Measurements from ENCODE around the gene TMEM107. TPM values are rescaled to one million over a fixed set of nuclear protein-coding genes. Genes with fewer than 3 reads are reported as not detected.
"Not testable (repeated sequence)": the region's sequence is repeated elsewhere in the genome, so short reads cannot be mapped to it uniquely, and the experiment has no call there.

The TMEM107 gene
- total RNA-seq, 4 donors from 2014 or later = 11.2 to 18.8 (median 15.5) TPM

DNA sequence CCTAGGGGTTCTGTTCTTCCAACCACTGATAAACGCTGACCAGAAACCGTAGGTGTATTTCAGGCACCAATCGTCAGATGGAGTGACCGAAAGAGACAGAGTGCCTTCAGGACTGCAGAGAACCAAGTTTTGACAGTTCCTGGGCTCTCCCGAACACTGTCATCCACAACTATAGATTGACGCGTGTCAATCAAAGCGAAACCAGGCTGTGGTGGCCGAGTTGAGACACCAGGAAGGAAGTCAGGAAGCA is 46.1 kb upstream of the TMEM107 start:
- Histone ChIP-seq H3K4me3 (peak overlapping the region; percentile 48 to 73), H3K4me1 (peaks cover 0 to 58% (median 17%) of the 10 kb centered on the region in 3 donors), H3K9me3 (no peaks in the 10 kb centered on the region), H3K27ac (peak overlapping the region; percentile 95 to 98 (median 98)), H3K27me3 (no peaks in the 10 kb centered on the region), H3K36me3 (peaks cover 0 to 2% of the 10 kb centered on the region in 2 donors)
- no peak for ATAC-seq
- 0% methylated on average over 3 of the region's 9 CpGs for WGBS, 2 donors (ENCODE audit: low coverage in 1 of 2)
- no peak for TF ChIP-seq EP300 (IDR thresholded peaks at IDR 0.05)
- TF ChIP-seq, protein P1, sequence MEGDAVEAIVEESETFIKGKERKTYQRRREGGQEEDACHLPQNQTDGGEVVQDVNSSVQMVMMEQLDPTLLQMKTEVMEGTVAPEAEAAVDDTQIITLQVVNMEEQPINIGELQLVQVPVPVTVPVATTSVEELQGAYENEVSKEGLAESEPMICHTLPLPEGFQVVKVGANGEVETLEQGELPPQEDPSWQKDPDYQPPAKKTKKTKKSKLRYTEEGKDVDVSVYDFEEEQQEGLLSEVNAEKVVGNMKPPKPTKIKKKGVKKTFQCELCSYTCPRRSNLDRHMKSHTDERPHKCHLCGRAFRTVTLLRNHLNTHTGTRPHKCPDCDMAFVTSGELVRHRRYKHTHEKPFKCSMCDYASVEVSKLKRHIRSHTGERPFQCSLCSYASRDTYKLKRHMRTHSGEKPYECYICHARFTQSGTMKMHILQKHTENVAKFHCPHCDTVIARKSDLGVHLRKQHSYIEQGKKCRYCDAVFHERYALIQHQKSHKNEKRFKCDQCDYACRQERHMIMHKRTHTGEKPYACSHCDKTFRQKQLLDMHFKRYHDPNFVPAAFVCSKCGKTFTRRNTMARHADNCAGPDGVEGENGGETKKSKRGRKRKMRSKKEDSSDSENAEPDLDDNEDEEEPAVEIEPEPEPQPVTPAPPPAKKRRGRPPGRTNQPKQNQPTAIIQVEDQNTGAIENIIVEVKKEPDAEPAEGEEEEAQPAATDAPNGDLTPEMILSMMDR (IDR thresholded peaks at IDR 0.05) = no peak
- no peak for TF ChIP-seq POLR2AphosphoS5 (IDR thresholded peaks at IDR 0.05)
- no peak for TF ChIP-seq POLR2A (IDR thresholded peaks at IDR 0.05)

- TF ChIP-seq POLR2AphosphoS5 (IDR thresholded peaks at IDR 0.05) (peak; percentile 32), POLR2A (IDR thresholded peaks at IDR 0.05) (no peak)
- TF ChIP-seq, protein P1 (IDR thresholded peaks at IDR 0.05) = peak in 1 of 4 experiments; percentile 2
- no peaks in the 10 kb centered on the region for H3K27me3 ChIP-seq
- peaks cover 0 to 53% (median 13%) of the 10 kb centered on the region in 3 donors for H3K4me1 ChIP-seq
- H3K36me3 ChIP-seq = no peaks in the 10 kb centered on the region
- 0% methylated on average over 9 of the region's 40 CpGs; no CpG with 5 or more reads in 1 of the 2 donors for WGBS, 2 donors (ENCODE audit: low coverage in 1 of 2)
- no peaks in the 10 kb centered on the region for H3K9me3 ChIP-seq
- peak overlapping the region; percentile 48 to 73 for H3K4me3 ChIP-seq
- ATAC-seq = peak; percentile 76
- H3K27ac ChIP-seq = peak overlapping the region; percentile 95 to 98 (median 98)
Observed at GRCh38 chr17:8221663-8222379, 45.6 kb upstream of the TMEM107 start.

DNA sequence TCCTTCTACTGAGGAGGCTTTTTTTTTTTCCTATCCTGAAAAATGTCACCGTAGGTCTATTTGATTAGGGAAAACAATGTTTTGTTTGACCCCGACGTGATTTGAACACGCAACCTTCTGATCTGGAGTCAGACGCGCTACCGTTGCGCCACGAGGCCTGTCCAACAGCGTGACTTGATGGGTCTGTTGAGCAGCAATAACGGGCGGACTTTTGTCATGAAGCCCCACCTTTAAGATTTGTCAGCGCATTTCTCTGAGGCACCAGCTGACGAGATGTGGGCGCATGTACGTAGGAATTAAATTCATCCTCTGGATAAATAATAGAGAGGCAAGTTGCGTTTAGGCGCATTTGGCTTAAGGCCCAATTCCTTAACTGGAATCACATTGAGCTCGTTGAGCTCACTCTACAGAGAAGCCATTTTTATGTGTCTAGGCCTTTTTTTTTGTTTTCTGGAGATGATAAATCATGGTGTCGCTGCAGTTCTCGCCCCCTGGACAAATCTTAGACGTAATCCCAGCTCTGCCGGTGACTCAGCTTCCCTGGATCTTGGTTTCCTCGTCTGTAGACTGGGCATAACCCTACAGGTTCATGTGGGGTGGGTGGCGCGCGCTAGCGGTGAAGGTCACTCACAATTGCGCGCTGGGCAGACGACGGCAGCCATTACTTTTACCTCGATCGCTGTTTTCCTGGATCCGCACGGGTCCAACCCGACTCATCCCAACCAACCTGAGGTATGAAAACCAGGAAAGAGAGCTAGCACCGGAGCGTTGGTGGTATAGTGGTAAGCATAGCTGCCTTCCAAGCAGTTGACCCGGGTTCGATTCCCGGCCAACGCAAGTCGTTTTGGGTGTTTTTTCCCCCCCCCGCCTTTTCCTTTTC is 44.8 kb upstream of the TMEM107 start:
- H3K9me3 ChIP-seq = no peaks in the 10 kb centered on the region
- whole genome bisulfite sequencing, 2 donors (ENCODE audit: low coverage in 1 of 2) = 0 to 1% methylated on average over 21 to 29 of the region's 45 CpGs
- no peaks in the 10 kb centered on the region for H3K27me3 ChIP-seq
- peaks cover 0 to 45% (median 13%) of the 10 kb centered on the region in 3 donors for H3K4me1 ChIP-seq
- TF ChIP-seq, protein P1 (IDR thresholded peaks at IDR 0.05) = peak in 1 of 4 experiments; percentile 12
- TF ChIP-seq POLR2AphosphoS5 (IDR thresholded peaks at IDR 0.05) (peak; percentile 52), POLR2A (IDR thresholded peaks at IDR 0.05) (peak in 1 of 2 donors; percentile 26), EP300 (IDR thresholded peaks at IDR 0.05) (no peak)
- H3K4me3 ChIP-seq = peak overlapping the region; percentile 48 to 73
- H3K36me3 ChIP-seq = no peaks in the 10 kb centered on the region
- ATAC-seq = peak; percentile 71
- peak overlapping the region; percentile 95 to 98 (median 98) for H3K27ac ChIP-seq

- H3K27me3 ChIP-seq, H3K4me3 ChIP-seq, H3K9me3 ChIP-seq, ATAC-seq, H3K36me3 ChIP-seq, H3K27ac ChIP-seq: not testable (repeated sequence)
- WGBS, 2 donors (ENCODE audit: low coverage in 1 of 2) = 73 to 78% methylated on average over 2 to 5 of the region's 15 CpGs
- peaks cover 0 to 15% (median 6%) of the 10 kb centered on the region in 3 donors for H3K4me1 ChIP-seq
Observed at GRCh38 chr17:8214000-8214399, 37.8 kb upstream of the TMEM107 start.

GRCh38 chr17:8212312-8213180 is 36.4 kb upstream of the TMEM107 start:
- no peaks in the 10 kb centered on the region for H3K27me3 ChIP-seq
- H3K9me3 ChIP-seq = no peaks in the 10 kb centered on the region
- peaks cover 0 to 15% (median 6%) of the 10 kb centered on the region in 3 donors for H3K4me1 ChIP-seq
- WGBS, 2 donors (ENCODE audit: low coverage in 1 of 2) = 61 to 83% methylated on average over 8 to 11 of the region's 14 CpGs
- no peaks in the 10 kb centered on the region for H3K36me3 ChIP-seq
- no peak for ATAC-seq
- no peak overlapping the region for H3K27ac ChIP-seq
- TF ChIP-seq POLR2AphosphoS5 (IDR thresholded peaks at IDR 0.05) (no peak), EP300 (IDR thresholded peaks at IDR 0.05) (no peak)
- no peak overlapping the region for H3K4me3 ChIP-seq
